GM18861 (cell line): Measurements from ENCODE around the gene SLC47A2.
"Not testable (repeated sequence)": the region's sequence is repeated elsewhere in the genome, so short reads cannot be mapped to it uniquely, and the experiment has no call there.

Experiments used
- ATAC-seq: cut with Tn5 transposase; IDR thresholded peaks from one replicate; pipeline ENCODE4 v1.9.1; 2021; ENCODE audit not compliant: unreplicated experiment

The SLC47A2 gene, protein sequence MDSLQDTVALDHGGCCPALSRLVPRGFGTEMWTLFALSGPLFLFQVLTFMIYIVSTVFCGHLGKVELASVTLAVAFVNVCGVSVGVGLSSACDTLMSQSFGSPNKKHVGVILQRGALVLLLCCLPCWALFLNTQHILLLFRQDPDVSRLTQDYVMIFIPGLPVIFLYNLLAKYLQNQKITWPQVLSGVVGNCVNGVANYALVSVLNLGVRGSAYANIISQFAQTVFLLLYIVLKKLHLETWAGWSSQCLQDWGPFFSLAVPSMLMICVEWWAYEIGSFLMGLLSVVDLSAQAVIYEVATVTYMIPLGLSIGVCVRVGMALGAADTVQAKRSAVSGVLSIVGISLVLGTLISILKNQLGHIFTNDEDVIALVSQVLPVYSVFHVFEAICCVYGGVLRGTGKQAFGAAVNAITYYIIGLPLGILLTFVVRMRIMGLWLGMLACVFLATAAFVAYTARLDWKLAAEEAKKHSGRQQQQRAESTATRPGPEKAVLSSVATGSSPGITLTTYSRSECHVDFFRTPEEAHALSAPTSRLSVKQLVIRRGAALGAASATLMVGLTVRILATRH

GRCh38 chr17:19716108-19717030 lies at the start of gene SLC47A2:
TSS of gene SLC47A2 (minus strand) at chr17:19716584. CDS start at chr17:19716555, 29 bp downstream.
- ATAC-seq: no peak

DNA sequence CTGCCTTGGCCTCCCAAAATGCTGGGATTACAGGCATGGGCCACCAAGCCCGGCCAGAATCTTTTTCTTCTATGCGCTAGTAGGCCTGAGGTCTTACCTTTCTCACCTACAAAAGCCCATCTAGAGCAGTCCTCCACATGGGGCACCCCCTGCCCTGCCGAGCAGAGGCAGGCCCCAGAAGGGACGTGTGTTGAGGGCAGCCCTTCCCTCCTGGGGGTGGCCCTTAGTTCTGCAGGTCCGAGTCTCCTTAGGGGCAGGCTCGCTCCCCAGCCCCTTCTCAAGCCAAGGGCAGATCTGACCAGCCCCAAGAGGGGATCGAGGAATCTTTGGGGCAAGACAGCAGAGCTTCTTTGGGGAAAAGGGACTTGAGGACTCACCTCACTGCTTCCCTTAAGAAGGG lies 49.6 kb upstream of the SLC47A2 start:
- ATAC-seq: no peak

DNA sequence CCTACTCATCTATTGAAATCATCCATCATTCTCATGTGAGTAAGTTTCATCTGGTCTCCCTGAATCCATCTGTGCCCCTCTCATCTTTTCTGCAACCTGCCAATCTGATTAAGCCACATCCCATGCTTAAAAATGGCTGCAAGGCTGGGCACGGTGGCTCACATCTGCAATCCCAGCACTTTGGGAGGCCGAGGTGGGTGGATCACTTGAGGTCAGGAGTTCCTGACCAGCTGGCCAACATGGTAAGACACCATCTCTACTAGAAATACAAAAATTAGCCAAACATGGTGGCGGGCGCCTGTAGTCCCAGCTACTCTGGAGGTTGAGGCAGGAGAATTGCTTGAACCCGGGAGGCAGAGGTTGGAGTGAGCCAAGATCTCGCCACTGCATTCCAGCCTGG lies 47.6 kb upstream of the SLC47A2 start:
- ATAC-seq: not testable (repeated sequence)

DNA sequence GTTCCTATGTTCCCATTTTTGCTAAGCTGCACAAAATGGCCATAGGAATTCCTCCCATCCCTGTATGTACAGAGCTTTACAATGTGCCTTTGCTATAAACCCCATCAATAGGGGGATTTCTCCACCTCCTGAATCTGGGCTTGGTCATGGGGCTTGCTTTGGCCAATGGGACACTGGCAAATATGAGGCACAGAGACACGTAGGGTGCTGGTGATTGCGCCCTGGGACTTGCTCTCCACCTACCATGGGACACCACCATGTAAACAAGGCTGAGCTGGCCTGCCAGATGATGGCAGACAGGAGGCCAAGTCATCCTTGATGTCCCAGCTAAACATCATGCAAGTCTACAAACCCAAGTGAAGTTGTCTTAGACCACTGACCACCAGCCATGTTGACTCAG lies 47.0 kb upstream of the SLC47A2 start:
- no peak for ATAC-seq

- no peak for ATAC-seq
These were observed 46.2 kb upstream of the SLC47A2 start for GRCh38 chr17:19762515-19762961.

DNA sequence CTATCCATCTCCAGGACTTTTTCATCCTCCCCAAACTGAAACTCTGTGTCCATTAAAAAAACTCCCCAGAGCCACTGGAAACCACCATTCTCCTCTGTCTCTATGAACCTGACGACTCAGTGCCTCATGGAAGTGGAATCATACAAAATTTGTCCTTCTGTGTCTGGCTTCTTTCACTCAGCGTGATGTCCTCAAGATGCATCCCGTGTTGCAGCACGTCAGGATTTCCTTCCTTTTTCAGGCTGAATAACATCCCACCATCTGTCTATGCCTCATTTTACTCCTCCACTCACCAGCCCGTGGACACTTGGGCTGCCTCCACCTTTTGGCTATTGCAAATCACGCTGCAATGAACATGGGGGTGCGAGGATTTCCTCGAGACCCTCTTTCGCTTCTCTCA lies 44.4 kb upstream of the SLC47A2 start:
- no peak for ATAC-seq

GRCh38 chr17:19759568-19760549 lies 43.5 kb upstream of the SLC47A2 start:
- ATAC-seq: no peak

DNA sequence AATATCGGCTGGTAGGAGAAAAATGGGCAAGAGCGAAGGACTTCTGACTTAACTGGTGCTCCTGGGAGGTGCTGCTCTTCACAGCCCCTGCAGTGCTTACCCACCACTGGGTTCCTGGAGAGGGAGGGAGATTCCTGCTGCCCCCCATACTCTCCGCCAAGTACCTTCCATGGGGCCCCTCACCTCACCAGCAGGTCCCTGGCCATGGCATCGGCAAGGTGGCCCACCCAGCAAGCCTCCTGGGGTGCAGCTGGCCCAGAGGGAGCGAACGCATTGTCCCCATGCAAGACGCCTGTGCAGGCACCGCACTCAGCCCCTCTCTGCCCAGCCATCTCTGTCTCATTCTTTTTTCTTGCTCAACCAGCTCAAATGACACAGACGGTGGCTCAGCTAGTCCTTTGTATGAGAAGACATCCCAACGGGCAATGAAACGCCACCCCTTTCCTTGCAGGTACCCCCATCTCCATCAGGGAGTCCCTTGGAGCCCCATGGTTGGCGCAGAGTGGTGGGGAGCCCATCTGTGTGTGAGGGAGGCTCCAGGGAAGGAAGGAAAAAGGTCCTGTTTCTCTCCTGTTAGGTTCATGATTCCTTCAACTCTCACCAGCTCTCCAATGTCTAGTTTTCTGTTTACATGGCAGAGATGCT lies 41.3 kb upstream of the SLC47A2 start:
- no peak for ATAC-seq

DNA sequence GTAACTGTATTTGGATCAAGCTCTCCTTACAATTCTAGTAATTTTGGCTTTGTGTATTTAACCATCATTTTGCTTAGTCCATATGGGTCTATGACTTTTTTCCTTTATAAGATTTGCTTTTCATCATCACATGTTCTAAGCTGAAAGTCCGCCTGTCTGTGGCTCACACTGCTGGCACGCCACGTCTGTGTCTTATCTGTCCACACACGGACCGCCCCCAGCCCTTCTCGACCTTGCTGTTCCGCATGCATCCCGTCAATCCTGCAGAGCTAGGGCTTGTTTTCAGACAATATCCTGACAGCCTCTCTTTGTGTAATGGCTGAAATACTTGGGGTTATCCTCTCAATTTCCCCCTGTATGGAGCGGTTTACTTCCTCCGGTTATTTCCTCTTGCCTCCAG lies 40.2 kb upstream of the SLC47A2 start:
- ATAC-seq: no peak

- peak; percentile 32 for ATAC-seq
These were observed 39.6 kb upstream of the SLC47A2 start for GRCh38 chr17:19755821-19756510.

DNA sequence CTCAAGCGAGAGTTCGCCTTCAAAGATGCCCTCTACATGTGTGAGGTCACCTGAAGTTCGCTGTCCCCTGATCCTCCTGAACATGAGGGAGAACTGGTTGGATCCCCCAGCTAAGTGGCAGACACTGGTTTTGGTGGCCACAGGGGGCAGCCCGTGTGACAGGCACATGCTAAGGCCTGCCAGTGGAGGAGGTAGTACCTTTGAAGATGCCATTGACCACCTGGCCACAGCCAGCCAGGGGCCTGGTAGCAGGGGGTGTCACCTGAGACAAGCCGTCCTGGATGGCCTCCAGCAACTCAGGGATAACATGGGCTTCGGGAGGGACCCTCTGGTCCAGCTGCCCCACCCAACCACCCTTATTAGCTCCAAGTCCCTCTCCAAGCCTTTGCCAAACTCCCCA lies 39.0 kb upstream of the SLC47A2 start:
- ATAC-seq: no peak

GRCh38 chr17:19753661-19754463 lies 37.5 kb upstream of the SLC47A2 start:
- ATAC-seq: no peak

GRCh38 chr17:19753051-19753509 lies 36.7 kb upstream of the SLC47A2 start:
- no peak for ATAC-seq

DNA sequence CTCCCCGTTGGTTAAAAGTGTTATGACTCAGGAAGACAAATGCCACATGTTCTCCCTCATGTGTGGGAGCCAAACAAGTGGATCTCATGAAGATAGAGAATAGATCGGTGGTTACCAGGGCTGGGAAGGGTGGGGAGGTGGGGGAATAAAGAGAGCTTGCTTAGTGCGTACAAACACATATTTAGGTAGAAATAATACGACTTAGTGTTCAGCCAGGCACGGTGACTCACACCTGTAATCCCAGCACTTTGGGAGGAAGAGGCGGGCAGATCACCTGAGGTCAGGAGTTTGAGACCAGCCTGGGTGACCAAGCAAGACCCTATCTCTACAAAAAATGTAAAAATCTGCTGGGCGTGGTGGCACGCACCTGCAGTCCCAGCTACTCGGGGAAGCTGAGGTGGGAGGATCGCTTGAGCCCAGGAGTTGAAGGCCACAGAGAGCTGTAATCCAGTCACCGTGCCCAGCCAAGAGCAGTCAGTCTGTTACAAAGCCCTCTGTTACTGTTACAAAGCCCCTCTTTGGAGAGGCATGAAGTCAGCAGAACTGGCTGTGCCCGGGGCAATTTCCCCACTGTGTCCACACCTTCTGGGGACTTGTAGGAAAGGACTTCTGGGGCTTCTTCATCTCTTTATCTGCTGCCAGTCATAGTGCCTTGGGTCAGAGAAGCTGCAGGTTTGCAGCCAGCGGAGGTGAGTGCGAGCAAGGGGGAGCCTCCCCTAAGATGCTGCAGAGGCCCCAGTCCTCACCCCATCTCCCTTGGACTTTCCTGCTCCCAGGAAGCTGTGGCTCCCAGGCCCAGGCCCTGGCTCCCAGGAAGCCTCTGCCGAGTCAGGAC lies 36.0 kb upstream of the SLC47A2 start:
- ATAC-seq: no peak

GRCh38 chr17:19750835-19751234 lies 34.5 kb upstream of the SLC47A2 start:
- ATAC-seq: no peak

DNA sequence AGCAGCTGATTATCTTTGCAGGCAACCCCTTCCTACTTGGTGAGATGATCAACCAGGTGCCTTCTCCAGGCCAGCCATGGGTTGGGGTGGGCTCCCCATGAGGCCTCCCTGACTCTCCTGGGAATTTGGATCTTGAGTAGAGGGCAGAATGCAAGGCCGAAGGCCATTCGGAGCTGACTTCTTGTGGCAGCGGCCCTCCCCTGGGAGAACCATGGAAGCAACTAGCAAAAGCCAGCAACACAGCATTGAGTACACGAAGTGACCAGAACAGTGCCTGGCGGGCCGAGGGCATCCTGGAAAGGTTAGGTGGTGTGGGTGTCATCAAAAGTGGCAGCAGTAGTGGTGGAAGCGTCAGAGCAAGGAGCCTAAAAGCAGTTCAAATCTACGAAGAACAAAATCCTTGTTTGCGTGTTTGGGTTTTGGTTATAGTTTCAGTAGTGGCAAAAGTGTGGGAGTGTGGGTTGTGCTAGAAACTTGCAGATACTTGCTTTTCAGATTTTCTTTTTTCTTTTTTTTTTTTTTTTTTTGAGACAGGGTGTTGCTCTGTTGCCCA lies 33.7 kb upstream of the SLC47A2 start:
- ATAC-seq: no peak

GRCh38 chr17:19748807-19749193 lies 32.4 kb upstream of the SLC47A2 start:
- ATAC-seq: no peak
